GM12875 (cell line): Measurements from ENCODE around the gene MISP3.
A peak's percentile ranks its signal among the peaks of the same experiment; 100 is the strongest.

Source experiments
- H3K4me3 ChIP-seq: one replicate; pipeline ENCODE4 v1.5.1; 2011; ENCODE audit warnings: low read depth, low read length, control low read depth
- CTCF ChIP-seq: IDR thresholded peaks from 2 replicates; pipeline ENCODE4 v1.5.1; 2011; ENCODE audit warnings: low read depth, mild to moderate bottlenecking, control low read depth, inconsistent platforms, low read length, moderate library complexity, borderline replicate concordance; ENCODE audit not compliant: insufficient read depth

Gene MISP3

GRCh38 chr19:14112809-14113385 is 40.3 kb downstream of the MISP3 start:
- H3K4me3 ChIP-seq, result no peak overlapping the region
- TF ChIP-seq CTCF, result no peak

- TF ChIP-seq CTCF, result peak; percentile 45; the same call in 1 of the 2 replicates
- H3K4me3 ChIP-seq, result no peak overlapping the region
These were observed 41.3 kb downstream of the MISP3 start for GRCh38 chr19:14113762-14114414.

- no peak overlapping the region for H3K4me3 ChIP-seq
- TF ChIP-seq CTCF, result no peak
These were observed 41.9 kb downstream of the MISP3 start for GRCh38 chr19:14114439-14114838.

- no peak overlapping the region for H3K4me3 ChIP-seq
- peak; percentile 68 for TF ChIP-seq CTCF
These were observed 42.3 kb downstream of the MISP3 start for GRCh38 chr19:14114854-14115253.

- TF ChIP-seq CTCF, result no peak
- H3K4me3 ChIP-seq, result no peak overlapping the region
These were observed 43.2 kb downstream of the MISP3 start for GRCh38 chr19:14115756-14116155.

- peak overlapping the region; percentile 84 for H3K4me3 ChIP-seq
- TF ChIP-seq CTCF, result no peak
These were observed 43.9 kb downstream of the MISP3 start for GRCh38 chr19:14116525-14116917.

- TF ChIP-seq CTCF, result no peak
- H3K4me3 ChIP-seq, result peak overlapping the region; percentile 84
These were observed 44.5 kb downstream of the MISP3 start for GRCh38 chr19:14116918-14117578.
